Adrenal gland (tissue), 12 donors: Measurements from ENCODE around the gene TBCEL. TPM values are rescaled to one million over a fixed set of nuclear protein-coding genes. Genes with fewer than 3 reads are reported as not detected.

ENCODE experiments used
- DNase-seq, 7 donors: peaks; one replicate each; pipeline ENCODE4 v3.0.0-alpha.2; 2019 to 2020
- H3K27ac ChIP-seq, 5 donors: fragments of 200-600 bp; sonication (generic) in 4 of 5; 1 replicate in 3 of 5; 2 replicates in 2 of 5; pipeline versions ENCODE4 v1.5.1 to v1.8.0; 2016 to 2020; ENCODE audit warnings: mild to moderate bottlenecking in 1 of 5
- H3K27me3 ChIP-seq: fragments of 200-600 bp; 2 replicates; pipeline ENCODE4 v1.8.0; 2021
- H3K36me3 ChIP-seq, 2 donors: fragments of 200-600 bp; replicated peaks in 1 of 2; 1 replicate in 1 of 2; 2 replicates in 1 of 2; pipeline versions ENCODE4 v1.5.1 to v1.8.0; 2018 to 2022
- H3K4me1 ChIP-seq, 2 donors: fragments of 200-600 bp; replicated peaks in 1 of 2; 1 replicate in 1 of 2; 2 replicates in 1 of 2; pipeline versions ENCODE4 v1.5.1 to v1.8.0; 2018 to 2021
- H3K4me3 ChIP-seq, 4 donors: fragments of 200-600 bp; sonication (generic) in 3 of 4; one replicate each; pipeline ENCODE4 v1.5.1; 2016 to 2018
- H3K9me3 ChIP-seq, 3 donors: fragments of 200-600 bp; sonication (generic) in 1 of 3; replicated peaks in 1 of 3; 1 replicate in 2 of 3; 2 replicates in 1 of 3; pipeline versions ENCODE4 v1.5.1 to v1.8.0; 2016 to 2021
- POLR2A ChIP-seq, 2 donors: fragments of 450-650 bp; IDR thresholded peaks; one replicate each; pipeline ENCODE4 v1.6.1; 2017; ENCODE audit warnings: antibody characterized with exemption in 2 of 2, mild to moderate bottlenecking in 2 of 2, moderate library complexity in 1 of 2
- WGBS, 4 donors: extraction: QIAGEN DNeasy Blood & Tissue Kit in 2 of 4; methylation state at CpG; one replicate each; pipeline versions ENCODE4 v1.1.5 to v1.1.7; 2013 to 2017; 5-methylcytosine and 5-hydroxymethylcytosine counted together
- intact Hi-C, 2 donors: fragments of 100-400 bp; cut with DNase I; formaldehyde crosslinking; loops; one replicate each; pipeline versions ENCODE4 v1.14.1 to v1.15.0; 2022 to 2023
- polyA plus RNA-seq, 3 donors: library from polyadenylated mRNA; stranded (reverse); fragments of 200-250 nt in 2 of 3; fragments of 350-450 nt in 1 of 3; fragmentation: Illumina TruSeq in 1 of 3; extraction: RNeasy Lipid Tissue Mini Kit (QIAGEN cat#74804) in 1 of 3; gene quantifications; one replicate each; pipeline ENCODE4 v1.2.3, GENCODE V29; 2013 to 2014
- total RNA-seq, 9 donors: library from RNA; depleted of rRNA in 4 of 9; stranded (reverse); fragments of >200 nt in 4 of 9; fragments of 120-200 nt in 1 of 9; fragmentation: NEBNext Ultra II Directional in 1 of 9; extraction: Animal tissue kit (Norgen Biotek cat#: 25700) in 1 of 9; gene quantifications; one replicate each; pipeline versions ENCODE4 v1.1.0 to v1.2.4, GENCODE V29; 2013 to 2023
- TF ChIP-seq, protein P1 (sequence below), 6 experiments: fragments of 450-650 bp in 4 of 6; fragments of 200-600 bp in 2 of 6; sonication (generic) in 1 of 6; IDR thresholded peaks; 1 replicate in 5 of 6; 2 replicates in 1 of 6; pipeline versions ENCODE4 v1.5.1 to v1.8.0; 2016 to 2021; ENCODE audit warnings: antibody characterized with exemption in 6 of 6, mild to moderate bottlenecking in 2 of 6, moderate library complexity in 1 of 6
- donor health status: healthy with polysubstance abuse.
- donor health status: Bipolar disorder and iron deficiency.
- donor health status: DM: yes; HTN: yes; CAD: no.
- donor health status: DM: no; HTN: no; CAD: no.
- donor health status: DM: no; HTN: no; CAD: no.
- donor health status: DM: yes; HTN: yes; CAD: no.

Gene TBCEL
- total and polyA plus RNA-seq, 12 donors, result 4.0 to 32.2 (median 20.9) TPM

DNA sequence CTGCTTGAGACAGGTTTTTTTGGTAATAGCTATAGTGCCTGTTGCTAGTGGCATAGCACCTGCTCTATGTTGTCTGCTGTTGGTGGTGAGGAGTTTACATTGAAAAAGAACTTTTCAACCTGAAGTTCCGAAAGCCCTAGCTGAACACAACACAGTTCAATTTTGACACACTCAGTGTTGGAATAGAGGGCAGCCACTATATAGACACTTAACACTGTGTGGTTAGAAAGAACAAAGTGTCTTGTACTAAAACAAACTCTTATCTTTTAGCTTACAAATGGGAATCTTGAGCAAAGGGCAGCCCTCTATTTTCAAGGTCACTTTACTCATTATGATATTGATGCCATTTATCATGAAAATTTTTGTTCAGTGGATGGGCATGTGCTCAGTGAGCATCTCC lies 18.4 kb downstream of the TBCEL start:
- intact Hi-C loops, result no loop called here

DNA sequence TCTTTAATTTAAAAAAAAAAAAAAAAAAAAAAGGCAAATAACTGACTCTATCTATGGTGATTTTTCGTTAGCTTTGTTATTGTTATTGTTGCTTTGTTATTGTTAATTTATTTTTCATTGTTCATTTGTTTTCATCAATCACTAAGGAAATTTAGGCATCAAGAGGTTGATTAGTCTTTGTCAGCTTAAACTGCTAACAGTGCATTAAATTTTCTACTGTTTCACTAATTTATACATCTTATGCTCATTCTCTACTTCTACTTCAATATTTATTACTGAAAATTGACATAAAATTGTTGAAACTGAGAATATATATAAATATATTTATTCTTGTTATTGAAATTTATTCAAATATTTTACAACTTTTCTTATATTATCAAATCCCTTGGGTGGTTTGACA lies 24.0 kb downstream of the TBCEL start:
- Histone ChIP-seq H3K9me3 (no peaks in the 10 kb centered on the region), H3K27me3 (no peaks in the 10 kb centered on the region), H3K36me3 (no peaks in the 10 kb centered on the region), H3K4me3 (no peak overlapping the region), H3K4me1 (no peaks in the 10 kb centered on the region), H3K27ac (no peak overlapping the region)
- no peak for DNase-seq
- TF ChIP-seq, protein P1, sequence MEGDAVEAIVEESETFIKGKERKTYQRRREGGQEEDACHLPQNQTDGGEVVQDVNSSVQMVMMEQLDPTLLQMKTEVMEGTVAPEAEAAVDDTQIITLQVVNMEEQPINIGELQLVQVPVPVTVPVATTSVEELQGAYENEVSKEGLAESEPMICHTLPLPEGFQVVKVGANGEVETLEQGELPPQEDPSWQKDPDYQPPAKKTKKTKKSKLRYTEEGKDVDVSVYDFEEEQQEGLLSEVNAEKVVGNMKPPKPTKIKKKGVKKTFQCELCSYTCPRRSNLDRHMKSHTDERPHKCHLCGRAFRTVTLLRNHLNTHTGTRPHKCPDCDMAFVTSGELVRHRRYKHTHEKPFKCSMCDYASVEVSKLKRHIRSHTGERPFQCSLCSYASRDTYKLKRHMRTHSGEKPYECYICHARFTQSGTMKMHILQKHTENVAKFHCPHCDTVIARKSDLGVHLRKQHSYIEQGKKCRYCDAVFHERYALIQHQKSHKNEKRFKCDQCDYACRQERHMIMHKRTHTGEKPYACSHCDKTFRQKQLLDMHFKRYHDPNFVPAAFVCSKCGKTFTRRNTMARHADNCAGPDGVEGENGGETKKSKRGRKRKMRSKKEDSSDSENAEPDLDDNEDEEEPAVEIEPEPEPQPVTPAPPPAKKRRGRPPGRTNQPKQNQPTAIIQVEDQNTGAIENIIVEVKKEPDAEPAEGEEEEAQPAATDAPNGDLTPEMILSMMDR (IDR thresholded peaks at IDR 0.05), result no peak
- TF ChIP-seq POLR2A (IDR thresholded peaks at IDR 0.05), result no peak
- WGBS, 4 donors, result 89 to 100% (median 96%) methylated on average over 1 of the region's 1 CpG
- intact Hi-C loops, result no loop called here

More for the DNA sequence above, 18.4 kb downstream of the TBCEL start:
- no peak for DNase-seq
- Histone ChIP-seq H3K27me3 (no peaks in the 10 kb centered on the region), H3K4me1 (peaks cover 0 to 8% of the 10 kb centered on the region in 2 donors), H3K4me3 (no peak overlapping the region), H3K9me3 (no peaks in the 10 kb centered on the region), H3K27ac (no peak overlapping the region), H3K36me3 (no peaks in the 10 kb centered on the region)
- no peak for TF ChIP-seq POLR2A (IDR thresholded peaks at IDR 0.05)
- TF ChIP-seq, protein P1 (IDR thresholded peaks at IDR 0.05), result no peak
- WGBS, 4 donors, result 74 to 100% (median 83%) methylated on average over 1 of the region's 1 CpG

DNA sequence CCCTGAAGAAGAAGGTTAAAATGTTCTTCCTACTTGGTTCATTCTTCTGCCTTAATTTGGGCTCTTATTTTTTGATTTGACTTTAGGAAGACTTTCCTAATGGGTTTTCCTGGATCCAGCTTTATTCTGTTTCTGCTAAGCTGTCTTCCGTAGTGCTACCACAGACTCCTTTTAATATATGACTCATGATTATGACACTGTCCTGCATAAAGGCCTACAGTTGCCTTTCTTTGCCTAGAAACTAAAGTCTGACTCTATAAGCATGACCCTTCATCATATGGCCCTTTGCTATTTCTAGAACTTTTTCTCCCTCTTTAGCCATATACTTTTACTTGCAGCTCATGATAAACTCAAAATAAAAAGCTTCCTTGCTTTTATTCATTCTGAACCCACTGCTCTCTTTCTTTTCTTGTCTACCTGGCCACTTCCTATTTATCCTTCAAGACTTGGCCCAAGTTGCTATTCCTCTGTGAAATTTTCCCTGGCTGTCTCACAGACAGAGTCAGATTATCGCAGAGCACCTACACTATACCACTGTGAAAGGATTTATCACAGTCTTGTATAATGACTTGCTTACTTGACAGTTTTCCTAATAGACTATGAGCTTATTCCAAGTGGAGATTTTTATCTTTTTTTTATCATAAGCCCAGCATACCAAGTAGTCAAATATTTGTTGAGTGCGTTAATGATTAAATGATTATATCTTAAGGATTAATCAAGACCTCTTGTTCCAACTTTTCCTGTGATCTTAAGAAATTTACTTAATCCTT lies 24.7 kb downstream of the TBCEL start:
- Histone ChIP-seq H3K4me3 (no peak overlapping the region), H3K36me3 (peaks cover 0 to 3% of the 10 kb centered on the region in 2 donors)
- intact Hi-C loops, result no loop called here

DNA sequence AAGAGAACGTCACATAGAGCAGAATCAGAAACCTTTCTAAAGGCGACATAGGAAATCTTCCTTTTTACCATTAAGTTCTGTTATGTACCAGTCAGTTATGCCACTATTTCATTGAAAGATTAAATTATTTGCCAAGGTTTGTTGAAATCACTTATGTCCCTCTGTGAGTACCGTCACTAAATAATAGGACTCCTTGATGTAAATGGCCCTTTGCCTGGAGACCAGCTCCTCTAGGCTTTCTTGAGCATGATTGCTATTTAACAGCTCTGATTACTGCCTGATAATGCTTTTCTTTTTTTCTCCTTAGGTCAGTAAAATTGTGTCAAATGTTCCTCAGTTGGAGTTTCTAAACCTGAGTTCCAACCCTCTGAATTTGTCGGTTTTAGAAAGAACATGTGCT lies 29.3 kb downstream of the TBCEL start:
- H3K4me1 ChIP-seq, result no peaks in the 10 kb centered on the region
- no peaks in the 10 kb centered on the region for H3K27me3 ChIP-seq
- H3K36me3 ChIP-seq, result peaks cover 0 to 23% of the 10 kb centered on the region in 2 donors
- H3K27ac ChIP-seq, result no peak overlapping the region
- intact Hi-C loops, result no loop called here
- no peak for TF ChIP-seq POLR2A (IDR thresholded peaks at IDR 0.05)
- WGBS, 4 donors, result 93 to 97% (median 96%) methylated on average over 4 of the region's 4 CpGs
- no peak overlapping the region for H3K4me3 ChIP-seq
- H3K9me3 ChIP-seq, result no peaks in the 10 kb centered on the region
- DNase-seq, result no peak

More for the DNA sequence above, 24.7 kb downstream of the TBCEL start:
- H3K4me1 ChIP-seq, result no peaks in the 10 kb centered on the region
- TF ChIP-seq, protein P1 (IDR thresholded peaks at IDR 0.05), result no peak
- TF ChIP-seq POLR2A (IDR thresholded peaks at IDR 0.05), result no peak
- no peaks in the 10 kb centered on the region for H3K9me3 ChIP-seq
- no peak overlapping the region for H3K27ac ChIP-seq
- WGBS, 4 donors, result 85 to 90% (median 88%) methylated on average over 3 of the region's 3 CpGs
- H3K27me3 ChIP-seq, result no peaks in the 10 kb centered on the region
- no peak for DNase-seq

DNA sequence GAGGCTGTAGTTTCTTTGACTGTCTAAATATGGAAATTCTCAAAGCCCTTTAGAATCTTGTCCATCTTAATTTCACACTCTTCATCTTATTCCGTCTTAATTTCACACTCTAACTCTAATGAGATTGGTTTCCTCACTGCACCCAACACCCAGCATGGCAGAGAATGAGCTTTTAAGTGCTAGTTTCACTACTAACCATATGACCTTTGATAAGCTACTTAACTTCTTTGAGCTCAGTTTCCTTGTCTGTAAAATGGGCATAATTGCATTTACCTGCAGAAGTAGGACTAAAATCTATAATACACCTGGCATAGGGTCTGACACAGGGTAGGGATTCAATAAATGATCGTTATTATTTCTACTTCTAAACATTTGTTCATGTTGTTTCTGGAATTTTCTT lies 30.4 kb downstream of the TBCEL start:
- DNase-seq, result no peak
- H3K27ac ChIP-seq, result no peak overlapping the region
- TF ChIP-seq POLR2A (IDR thresholded peaks at IDR 0.05), result no peak
- TF ChIP-seq, protein P1 (IDR thresholded peaks at IDR 0.05), result no peak
- 95 to 99% (median 97%) methylated on average over 2 of the region's 2 CpGs for WGBS, 4 donors
- no peaks in the 10 kb centered on the region for H3K27me3 ChIP-seq
- intact Hi-C loops, result no loop called here
- peaks cover 0 to 23% of the 10 kb centered on the region in 2 donors for H3K36me3 ChIP-seq
- H3K4me1 ChIP-seq, result no peaks in the 10 kb centered on the region
- H3K9me3 ChIP-seq, result no peaks in the 10 kb centered on the region
- no peak overlapping the region for H3K4me3 ChIP-seq
